HepG2 (cell line): ENCODE measurements around the gene ABCC1. TPM values are rescaled to one million over a fixed set of nuclear protein-coding genes. Genes with fewer than 3 reads are reported as not detected.

Experiments used
- ASH2L ChIP-seq: fragments of 300-600, 200-600 bp; sonication (generic); IDR thresholded peaks from 2 replicates; pipeline ENCODE4 v1.7.0; 2017; ENCODE audit warnings: low read depth, mild to moderate bottlenecking, moderate library complexity, mixed read lengths, low read length; ENCODE audit not compliant: insufficient read length
- ATF7-NPFF ChIP-seq: sonication (generic); formaldehyde crosslinking; IDR thresholded peaks from 2 replicates; pipeline ENCODE4 v1.8.1; 2023; ENCODE audit warnings: mild to moderate bottlenecking, low read depth, missing genetic modification reagents, moderate library complexity
- ATRX ChIP-seq: sonication (generic); formaldehyde crosslinking; IDR thresholded peaks from 2 replicates; pipeline ENCODE4 v1.4.0; 2020; ENCODE audit warnings: missing genetic modification reagents, borderline replicate concordance
- BRCA1 ChIP-seq: sonication (generic); formaldehyde crosslinking; IDR thresholded peaks from 2 replicates; pipeline ENCODE4 v1.4.0; 2020; ENCODE audit warnings: missing genetic modification reagents
- CEBPB ChIP-seq: IDR thresholded peaks from 2 replicates; pipeline ENCODE4 v1.6.1; 2011; ENCODE audit warnings: low read depth, low read length, improper control_type of control experiment, borderline replicate concordance
- DR1 ChIP-seq: sonication (generic); formaldehyde crosslinking; IDR thresholded peaks from 2 replicates; pipeline ENCODE4 v1.8.0; 2021; ENCODE audit warnings: mild to moderate bottlenecking, missing genetic modification reagents, inconsistent platforms
- ELF4 ChIP-seq: sonication (generic); formaldehyde crosslinking; IDR thresholded peaks from 2 replicates; pipeline ENCODE4 v1.5.0; 2020; ENCODE audit warnings: missing genetic modification reagents, mild to moderate bottlenecking, moderate library complexity, borderline replicate concordance
- KMT2B ChIP-seq: IDR thresholded peaks from 2 replicates; pipeline ENCODE4 v1.6.1; 2016; ENCODE audit warnings: missing genetic modification reagents, missing compliant biosample characterization
- MIER2 ChIP-seq: IDR thresholded peaks from 2 replicates; pipeline ENCODE4 v1.6.1; 2016; ENCODE audit warnings: missing biosample characterization, missing genetic modification reagents
- MYC ChIP-seq: sonication (generic); formaldehyde crosslinking; IDR thresholded peaks from 2 replicates; pipeline ENCODE4 v1.9.0; 2021; ENCODE audit warnings: missing genetic modification reagents, borderline replicate concordance
- PITX1 ChIP-seq: sonication (generic); formaldehyde crosslinking; IDR thresholded peaks from 2 replicates; pipeline ENCODE4 v1.5.1; 2020; ENCODE audit warnings: mild to moderate bottlenecking, missing genetic modification reagents
- RFX3 ChIP-seq: IDR thresholded peaks from 2 replicates; pipeline ENCODE4 v1.6.1; 2016; ENCODE audit warnings: missing biosample characterization, missing genetic modification reagents
- SOX13 ChIP-seq, 3 experiments: fragments of 450-650 bp in 1 of 3; sonication (generic) in 1 of 3; formaldehyde crosslinking in 1 of 3; IDR thresholded peaks in 2 of 3; conservative IDR thresholded peaks in 1 of 3; 2 replicates each; pipeline versions ENCODE4 v1.5.0 to v1.6.1; 2016 to 2020; ENCODE audit warnings: antibody characterized with exemption in 1 of 3, mild to moderate bottlenecking in 1 of 3, missing compliant biosample characterization in 1 of 3, missing genetic modification reagents in 1 of 3, moderate library complexity in 1 of 3
- TOE1 ChIP-seq: sonication (generic); formaldehyde crosslinking; IDR thresholded peaks from 2 replicates; pipeline ENCODE4 v1.4.0; 2020; ENCODE audit warnings: mild to moderate bottlenecking, missing genetic modification reagents
- ZBTB21 ChIP-seq: sonication (generic); formaldehyde crosslinking; IDR thresholded peaks from 2 replicates; pipeline ENCODE4 v1.4.0; 2020; ENCODE audit warnings: missing genetic modification reagents
- ZFAT ChIP-seq: sonication (generic); formaldehyde crosslinking; conservative IDR thresholded peaks from 2 replicates; pipeline ENCODE4 v1.8.1; 2023; ENCODE audit warnings: missing genetic modification reagents, inconsistent platforms
- ZFP91 ChIP-seq: sonication (generic); formaldehyde crosslinking; IDR thresholded peaks from 2 replicates; pipeline ENCODE4 v1.9.0; 2022; ENCODE audit warnings: missing genetic modification reagents, mild to moderate bottlenecking, borderline replicate concordance
- ZNF143 ChIP-seq: sonication (generic); formaldehyde crosslinking; IDR thresholded peaks from 2 replicates; pipeline ENCODE4 v1.4.0; 2020; ENCODE audit warnings: missing genetic modification reagents
- ZNF207 ChIP-seq: fragments of 450-650 bp; IDR thresholded peaks from 2 replicates; pipeline ENCODE4 v1.6.1; 2016; ENCODE audit warnings: antibody characterized with exemption, borderline replicate concordance
- ZNF264 ChIP-seq: sonication (generic); formaldehyde crosslinking; IDR thresholded peaks from 2 replicates; pipeline ENCODE4 v1.4.0; 2020; ENCODE audit warnings: missing genetic modification reagents
- ZNF34 ChIP-seq: sonication (generic); formaldehyde crosslinking; IDR thresholded peaks from 2 replicates; pipeline ENCODE4 v1.4.0; 2020; ENCODE audit warnings: mild to moderate bottlenecking, missing genetic modification reagents, borderline replicate concordance
- ZNF512 ChIP-seq: sonication (generic); formaldehyde crosslinking; IDR thresholded peaks from 2 replicates; pipeline ENCODE4 v1.4.0; 2020; ENCODE audit warnings: mild to moderate bottlenecking, missing genetic modification reagents
- ZNF777 ChIP-seq: sonication (generic); formaldehyde crosslinking; IDR thresholded peaks from 2 replicates; pipeline ENCODE4 v1.4.0; 2020; ENCODE audit warnings: missing genetic modification reagents
- ZSCAN30 ChIP-seq: sonication (generic); formaldehyde crosslinking; IDR thresholded peaks from 2 replicates; pipeline ENCODE4 v1.5.0; 2020; ENCODE audit warnings: mild to moderate bottlenecking, missing genetic modification reagents
- polyA plus RNA-seq, 8 experiments: library from polyadenylated mRNA; depleted of rRNA in 3 of 8; stranded (reverse) in 7 of 8; unstranded in 1 of 8; fragments of >200 nt; fragmentation: Illumina TruSeq in 4 of 8; extraction: Trizol in 4 of 8; gene quantifications; 2 replicates each; pipeline versions ENCODE4 v1.2.1 to v1.2.3, GENCODE V29; 2011 to 2016; ENCODE audit warnings: low read depth in 4 of 8, missing spikeins in 1 of 8, mixed read lengths in 1 of 8; ENCODE audit not compliant: insufficient read depth in 1 of 8
- total RNA-seq, 5 experiments: library from RNA; depleted of rRNA; stranded (reverse); fragments of >200 nt; fragmentation: Illumina TruSeq; extraction: Trizol; gene quantifications; 2 replicates each; pipeline ENCODE4 v1.2.3, GENCODE V29; 2016; ENCODE audit warnings: low read depth in 1 of 5

Gene ABCC1
- total and polyA plus RNA-seq, 2 of the 13 experiments (the other 11 are each of a cell fraction or from before 2014, with no cell fraction given), result 13.0 to 30.6 TPM

GRCh38 chr16:15949210-15950160, at the start of gene ABCC1 (continued):
- TF ChIP-seq ZNF512, result no peak
- TF ChIP-seq MYC (CRISPR knock-in tag), result no peak
- no peak for TF ChIP-seq ELF4 (CRISPR knock-in tag)
- peak; percentile 66; the same call in 1 of the 2 replicates for TF ChIP-seq PITX1 (CRISPR knock-in tag)
- no peak for TF ChIP-seq ZNF207
- TF ChIP-seq SOX13 (IDR thresholded peaks at IDR 0.05), result no peak
- TF ChIP-seq SOX13 (CRISPR knock-in tag; conservative IDR thresholded peaks at IDR 0.05 in 1 of 2, IDR thresholded peaks at IDR 0.05 in 1 of 2), result no peak
- peak; percentile 19; the same call in 1 of the 2 replicates for TF ChIP-seq ZNF777
- no peak; the same call in 1 of the 2 replicates for TF ChIP-seq KMT2B (CRISPR knock-in tag)
- no peak for TF ChIP-seq ZNF264 (CRISPR knock-in tag)
- no peak for TF ChIP-seq ZSCAN30 (CRISPR knock-in tag)
- no peak for TF ChIP-seq ATRX (CRISPR knock-in tag)
- peak; percentile 52; the same call in 1 of the 2 replicates for TF ChIP-seq ATF7-NPFF
- TF ChIP-seq ZFP91, result no peak
- no peak for TF ChIP-seq ZNF143 (CRISPR knock-in tag)
- TF ChIP-seq ZFAT (CRISPR knock-in tag), result no peak
- TF ChIP-seq ZNF34 (CRISPR knock-in tag), result no peak
- peak; percentile 53 for TF ChIP-seq ASH2L
- no peak for TF ChIP-seq RFX3 (CRISPR knock-in tag)
- no peak for TF ChIP-seq MIER2 (CRISPR knock-in tag)
- no peak for TF ChIP-seq CEBPB
- no peak for TF ChIP-seq DR1
- no peak for TF ChIP-seq ZBTB21 (CRISPR knock-in tag)
- no peak for TF ChIP-seq TOE1 (CRISPR knock-in tag)
- TF ChIP-seq BRCA1, result no peak
